Measurements from ENCODE around the gene CDKN3.

DNA sequence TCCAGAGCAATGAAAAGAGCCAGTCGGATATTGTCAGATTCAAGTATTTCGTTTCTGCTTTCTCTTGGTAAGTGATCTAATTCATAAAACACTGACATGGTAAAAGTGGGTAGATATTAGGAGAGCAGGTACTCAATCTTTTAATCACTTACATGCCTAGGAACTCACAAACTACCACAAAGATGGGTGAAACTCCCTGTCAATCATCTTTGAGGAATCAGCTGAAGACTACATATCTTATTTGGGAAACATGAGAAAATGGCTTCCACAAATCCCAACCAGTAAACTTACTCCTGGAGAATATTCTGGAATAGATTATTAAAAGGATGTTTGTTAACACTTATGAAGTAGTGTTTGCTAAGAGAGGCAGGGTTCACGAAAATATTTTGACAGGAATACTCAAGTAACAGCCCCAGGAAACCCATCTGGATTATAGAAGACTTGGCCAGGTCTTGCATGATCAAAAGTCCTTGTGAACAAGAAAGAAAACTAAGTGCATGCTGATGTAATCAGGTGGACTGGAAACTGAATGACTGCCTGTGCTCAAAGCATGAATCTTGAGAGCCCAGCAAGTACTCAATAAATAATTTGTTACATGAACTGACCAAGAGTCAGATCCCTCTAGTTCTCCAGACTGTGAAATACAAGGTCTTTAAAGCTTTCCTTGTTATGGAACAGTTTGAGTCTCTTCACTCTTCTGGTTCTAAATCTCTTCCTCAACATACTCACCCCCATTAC is 28.9 kb downstream of the CDKN3 start:
- TF ChIP-seq EZH2 (IDR thresholded peaks at IDR 0.05) (no peak), POLR2AphosphoS5 (IDR thresholded peaks at IDR 0.05; ENCODE audit: borderline replicate concordance, low read depth, low read length) (no peak)

Data from SK-N-MC (cell line).